SH-SY5Y (cell line): ENCODE measurements around the gene MYO1B.

Experiments
- GATA2 ChIP-seq: IDR thresholded peaks from 2 replicates; pipeline ENCODE4 v1.6.1; 2011; ENCODE audit warnings: mild to moderate bottlenecking, low read depth, low read length
- GATA3 ChIP-seq: IDR thresholded peaks from 2 replicates; pipeline ENCODE4 v1.6.1; 2011; ENCODE audit warnings: low read depth, mild to moderate bottlenecking, low read length, moderate library complexity

The MYO1B gene

DNA sequence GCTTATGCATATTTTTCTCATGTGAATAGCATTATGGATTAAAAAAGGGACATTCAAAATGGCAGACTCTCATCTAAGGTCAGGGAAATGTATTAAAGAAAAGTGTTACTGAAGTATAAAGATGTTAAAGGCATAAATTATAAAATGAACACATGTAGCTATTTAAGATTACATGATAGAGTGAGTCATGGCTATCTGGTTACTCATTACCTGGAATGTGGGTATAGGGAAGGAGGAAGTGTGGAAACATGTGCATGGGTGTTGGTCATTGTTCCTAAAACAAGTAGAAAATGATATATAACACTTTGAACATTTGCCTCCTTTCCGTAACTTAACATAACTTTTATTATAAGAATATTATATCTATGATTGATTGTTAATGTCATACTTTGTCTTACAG is 66.4 kb downstream of the MYO1B start:
- TF ChIP-seq GATA2 (no peak), GATA3 (no peak)

- TF ChIP-seq GATA3 (no peak), GATA2 (no peak)
Measured at GRCh38 chr2:191312163-191312562, 67.0 kb downstream of the MYO1B start.

- no peak for TF ChIP-seq GATA3
- TF ChIP-seq GATA2: no peak
Measured at GRCh38 chr2:191312662-191313061, 67.5 kb downstream of the MYO1B start.

GRCh38 chr2:191314697-191315364 is 69.6 kb downstream of the MYO1B start:
- TF ChIP-seq GATA3 (no peak), GATA2 (no peak)

DNA sequence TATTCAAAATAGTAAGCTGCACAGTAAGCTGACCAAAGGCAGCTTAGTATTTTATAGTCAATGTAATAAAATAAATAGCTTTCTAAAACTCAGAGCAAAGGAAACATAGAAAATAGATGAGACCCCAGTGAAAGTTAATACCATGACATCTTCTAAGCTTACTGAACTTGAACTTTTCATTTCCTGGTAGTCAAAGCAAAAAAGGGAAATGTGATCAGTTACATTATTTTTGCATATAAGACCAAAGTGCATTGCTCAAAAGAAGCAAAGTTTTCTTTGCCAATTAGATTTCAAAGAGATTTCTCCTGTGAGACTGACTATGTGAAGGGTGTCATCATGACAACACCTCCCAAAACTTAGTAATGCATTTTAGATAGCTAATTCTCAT is 70.2 kb downstream of the MYO1B start:
- TF ChIP-seq GATA2: no peak
- TF ChIP-seq GATA3: no peak

GRCh38 chr2:191316246-191316994 is 71.2 kb downstream of the MYO1B start:
- TF ChIP-seq GATA2 (no peak), GATA3 (peak; percentile 25; the same call in 1 of the 2 replicates)

GRCh38 chr2:191318037-191318728 is 73.0 kb downstream of the MYO1B start:
- TF ChIP-seq GATA3 (no peak), GATA2 (0 out of 2 replicates have a peak, but pooled peaks have one; percentile 10)

DNA sequence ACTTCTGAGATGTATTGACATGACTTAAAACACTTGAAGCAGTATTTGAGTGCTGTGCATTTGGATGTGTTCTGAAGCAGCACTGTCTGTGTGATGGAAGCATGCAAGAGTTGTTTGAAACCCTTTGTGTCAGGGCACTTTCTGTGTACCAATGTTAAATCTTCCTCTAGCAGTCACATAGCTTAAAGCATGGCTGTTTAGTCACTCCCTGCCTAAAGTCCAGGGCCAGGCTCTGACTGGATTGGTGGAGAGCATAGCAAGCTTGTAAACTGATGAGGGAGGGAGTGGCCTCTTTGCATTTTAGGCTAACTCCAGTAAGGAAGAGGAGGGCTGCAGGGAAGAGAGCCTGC is 73.5 kb downstream of the MYO1B start:
- TF ChIP-seq GATA3 (no peak), GATA2 (no peak)

DNA sequence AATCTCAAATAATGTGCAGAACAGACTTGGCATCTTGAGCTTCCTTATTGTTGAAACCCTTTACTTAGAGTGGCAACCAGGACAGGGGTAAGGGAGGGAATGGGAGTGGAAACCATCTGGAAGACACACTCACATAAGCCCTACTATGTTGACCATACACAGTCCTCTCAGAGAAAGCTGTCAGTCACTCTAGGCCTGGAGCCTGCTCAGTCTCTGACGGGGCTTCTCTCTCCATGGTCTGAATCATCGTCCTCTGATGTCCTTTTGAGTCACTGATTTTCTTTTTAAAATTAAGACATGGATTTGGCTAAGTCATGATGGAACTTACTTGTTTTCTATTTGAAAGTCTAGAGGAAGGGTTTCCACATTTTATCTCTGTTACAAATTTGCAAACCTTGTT is 74.0 kb downstream of the MYO1B start:
- TF ChIP-seq GATA3 (no peak), GATA2 (no peak)

DNA sequence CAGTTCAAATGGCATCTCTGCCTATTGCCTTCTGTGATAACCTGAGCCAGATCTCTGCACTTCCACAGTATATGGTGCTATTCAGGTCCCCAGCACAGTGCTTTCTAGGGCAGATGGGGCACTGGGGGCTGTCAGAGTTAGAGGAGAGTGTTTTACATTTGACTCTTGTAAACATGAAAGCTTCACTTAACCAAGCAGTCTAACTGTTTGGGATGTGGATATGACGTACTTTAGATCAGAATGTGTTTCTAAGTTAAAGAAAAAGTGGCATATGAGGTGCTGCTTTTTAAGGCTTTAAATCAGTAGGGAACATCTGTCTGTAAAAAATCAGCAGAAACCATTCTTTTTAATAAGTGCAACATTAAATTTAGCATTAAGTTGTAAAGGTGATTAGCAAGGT is 75.7 kb downstream of the MYO1B start:
- no peak for TF ChIP-seq GATA2
- TF ChIP-seq GATA3: no peak

GRCh38 chr2:191321861-191322662 is 76.9 kb downstream of the MYO1B start:
- TF ChIP-seq GATA3 (peak; percentile 55; the same call in 1 of the 2 replicates), GATA2 (peak; percentile 66)

DNA sequence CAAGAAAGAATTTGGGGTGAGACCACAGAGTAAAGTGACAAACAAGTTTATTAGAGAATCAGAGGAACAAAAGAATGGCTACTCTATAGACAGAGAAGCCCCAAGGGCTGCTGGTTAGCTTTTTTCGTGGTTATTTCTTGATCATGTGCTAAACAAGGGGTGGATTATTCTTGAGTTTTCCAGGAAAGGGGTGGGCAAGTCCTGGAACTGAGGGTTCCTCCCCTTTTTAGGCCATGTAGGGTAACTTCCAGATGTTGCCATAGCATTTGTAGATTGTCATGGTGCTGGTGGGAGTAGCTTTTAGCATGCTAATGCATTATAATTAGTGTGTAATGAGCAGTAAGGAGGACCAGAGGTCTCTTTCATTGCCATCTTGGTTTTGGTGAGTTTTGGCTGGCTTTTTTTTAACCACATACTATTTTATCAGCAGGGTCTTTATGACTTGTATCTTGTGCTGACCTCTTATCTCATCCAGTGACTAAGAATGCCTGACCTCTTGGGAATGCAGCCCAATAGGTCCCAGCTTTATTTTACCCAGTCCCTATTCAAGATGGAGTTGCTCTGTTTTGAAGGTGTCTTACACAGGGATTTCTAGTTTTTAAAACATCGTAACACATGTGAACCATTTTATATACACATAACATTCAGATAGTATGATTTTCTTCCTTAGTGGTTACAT is 77.8 kb downstream of the MYO1B start:
- no peak for TF ChIP-seq GATA2

DNA sequence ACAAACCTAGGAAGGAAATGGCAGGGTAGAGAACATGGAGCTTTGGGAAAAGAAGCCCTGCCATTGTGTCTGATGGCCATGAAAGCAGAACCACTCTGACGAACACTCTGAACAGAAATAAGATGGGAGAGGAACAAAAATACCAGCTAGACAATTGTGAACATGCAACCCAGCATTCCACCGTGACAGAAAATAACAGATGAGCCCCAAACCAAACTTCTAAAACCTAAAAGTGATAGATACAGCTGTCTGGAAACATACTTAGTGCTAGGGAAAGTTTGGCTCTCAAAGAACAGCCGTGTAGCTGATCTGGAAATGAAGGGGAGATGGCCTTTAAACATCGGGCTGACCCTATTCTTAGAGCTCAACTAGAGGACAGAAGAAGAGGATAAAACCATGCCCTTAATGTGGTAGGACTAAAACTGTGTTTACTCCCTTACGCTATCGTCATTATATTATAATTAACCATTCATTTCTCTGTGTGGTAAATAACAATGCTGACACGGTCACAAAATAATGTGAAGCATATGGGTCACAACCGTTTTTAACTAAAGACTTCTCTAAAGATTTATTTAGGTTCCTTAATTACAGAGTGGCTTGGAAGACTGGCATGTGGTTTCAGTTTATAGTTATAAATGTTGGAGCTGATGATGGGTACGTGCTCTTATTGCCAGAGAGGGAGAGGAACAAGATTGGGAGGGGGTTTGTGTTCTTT is 80.6 kb downstream of the MYO1B start:
- TF ChIP-seq GATA2: no peak
- TF ChIP-seq GATA3: no peak
